Cerebellar nuclear complex (tissue), 1 donor: ENCODE measurements around the gene HSPA2.

ENCODE experiments used
- DNase-seq, 2 experiments: peaks; one replicate each; lab custom pipeline; 2025; lab: John Stamatoyannopoulos, UW

HSPA2 gene

DNA sequence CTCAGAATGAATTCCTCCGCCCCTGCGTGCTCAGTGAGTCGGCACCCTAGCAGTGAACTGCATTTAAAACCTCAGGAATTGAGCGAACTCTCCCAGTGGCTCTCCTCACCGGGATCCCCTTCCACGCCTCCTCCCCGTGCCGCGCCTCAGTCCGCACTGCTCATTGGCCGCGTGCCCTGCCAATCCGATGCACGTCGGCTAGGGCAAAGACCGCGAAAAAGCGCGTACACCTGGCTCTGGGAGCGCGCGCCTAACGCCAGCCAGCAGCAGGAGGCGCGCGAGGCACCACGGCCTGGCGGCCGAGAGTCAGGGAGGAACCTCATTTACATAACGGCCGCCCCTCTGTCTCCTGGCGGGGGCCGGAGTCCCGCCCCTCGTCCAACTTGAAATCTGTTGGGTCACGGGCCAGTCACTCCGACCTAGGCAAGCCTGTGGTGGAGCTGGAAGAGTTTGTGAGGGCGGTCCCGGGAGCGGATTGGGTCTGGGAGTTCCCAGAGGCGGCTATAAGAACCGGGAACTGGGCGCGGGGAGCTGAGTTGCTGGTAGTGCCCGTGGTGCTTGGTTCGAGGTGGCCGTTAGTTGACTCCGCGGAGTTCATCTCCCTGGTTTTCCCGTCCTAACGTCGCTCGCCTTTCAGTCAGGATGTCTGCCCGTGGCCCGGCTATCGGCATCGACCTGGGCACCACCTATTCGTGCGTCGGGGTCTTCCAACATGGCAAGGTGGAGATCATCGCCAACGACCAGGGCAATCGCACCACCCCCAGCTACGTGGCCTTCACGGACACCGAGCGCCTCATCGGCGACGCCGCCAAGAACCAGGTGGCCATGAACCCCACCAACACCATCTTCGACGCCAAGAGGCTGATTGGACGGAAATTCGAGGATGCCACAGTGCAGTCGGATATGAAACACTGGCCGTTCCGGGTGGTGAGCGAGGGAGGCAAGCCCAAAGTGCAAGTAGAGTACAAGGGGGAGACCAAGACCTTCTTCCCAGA lies at the start of gene HSPA2:
TSS of gene HSPA2 (plus strand) at position 534 of the 995 bp plus-strand sequence. CDS start at position 643, 109 bp downstream.
- DNase-seq, result peak; percentile 57 to 84

DNA sequence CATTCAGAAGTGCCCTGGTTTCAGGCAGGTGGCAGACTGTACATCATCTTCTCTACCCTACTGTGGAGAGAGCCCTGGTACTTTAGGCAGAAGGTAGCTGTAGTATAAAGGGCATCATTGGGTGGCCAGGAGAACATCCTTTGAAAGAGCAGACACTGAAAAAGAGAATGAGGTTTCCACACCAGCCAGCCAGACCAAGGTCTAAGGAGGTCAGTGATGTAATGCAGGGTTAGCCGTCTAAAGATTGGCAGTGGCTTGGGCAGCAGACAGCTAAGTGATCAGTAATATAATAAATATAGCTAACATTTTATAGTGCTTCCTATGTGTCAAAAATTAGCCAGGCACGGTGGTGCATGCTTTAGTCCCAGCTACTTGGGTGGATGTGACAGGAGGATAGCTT lies 48.9 kb upstream of the HSPA2 start:
- DNase-seq, result no peak

DNA sequence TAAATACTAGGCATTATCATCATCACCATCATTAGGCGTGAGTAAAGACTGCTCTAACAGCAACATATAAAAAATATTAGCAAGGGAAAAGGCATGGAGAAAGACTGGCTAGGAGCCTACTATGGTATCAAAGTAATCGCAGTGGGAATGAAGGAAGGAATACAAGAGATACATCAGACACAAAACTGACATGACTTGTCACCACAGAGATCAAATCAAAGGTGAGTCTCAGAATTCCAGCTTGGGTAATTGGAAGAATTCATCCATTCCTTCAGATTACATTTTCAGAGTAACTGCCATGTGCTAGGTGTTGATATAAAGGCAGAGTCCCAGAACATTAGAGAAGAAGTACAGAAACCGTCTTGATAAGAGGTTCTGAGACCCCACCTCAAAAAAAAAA lies 47.1 kb upstream of the HSPA2 start:
- no peak for DNase-seq

DNA sequence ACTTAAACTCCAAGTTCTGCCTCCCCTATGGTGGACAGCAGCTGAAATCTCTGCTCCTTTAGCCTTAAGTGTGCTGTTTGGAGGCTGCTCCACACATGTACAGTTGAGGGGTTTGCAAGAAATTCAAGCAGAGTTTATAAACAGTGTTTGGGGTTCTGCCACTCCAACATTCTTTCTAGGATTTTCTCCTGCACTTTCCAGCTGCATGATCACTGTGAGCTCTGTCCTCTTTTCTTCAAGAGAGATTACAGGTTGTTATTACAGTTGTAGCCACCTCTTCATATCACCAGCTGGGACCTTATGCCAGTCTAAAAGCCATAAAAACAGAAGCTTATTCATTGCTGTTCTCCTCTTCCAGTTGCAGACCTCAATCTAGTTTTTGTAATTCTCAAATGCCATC lies 45.3 kb upstream of the HSPA2 start:
- no peak for DNase-seq

DNA sequence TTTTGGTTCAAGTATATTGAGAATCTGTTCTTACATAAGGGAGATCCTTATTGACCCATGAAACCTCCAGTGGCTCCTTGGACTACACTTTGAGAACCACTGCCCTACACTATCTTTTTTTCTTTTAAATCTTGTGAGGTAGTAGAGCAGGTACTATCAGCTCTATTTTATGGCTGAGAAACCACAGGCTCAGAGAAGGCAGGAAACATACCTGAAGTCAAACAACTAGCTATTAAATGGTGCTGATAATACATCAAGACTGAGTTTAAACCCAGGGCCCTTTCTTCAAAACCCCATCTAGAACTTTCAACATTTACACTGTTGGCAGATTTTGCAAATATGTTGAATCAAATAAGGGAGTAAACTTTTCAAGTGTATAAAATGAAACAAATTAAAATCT lies 43.8 kb upstream of the HSPA2 start:
- DNase-seq, result no peak

DNA sequence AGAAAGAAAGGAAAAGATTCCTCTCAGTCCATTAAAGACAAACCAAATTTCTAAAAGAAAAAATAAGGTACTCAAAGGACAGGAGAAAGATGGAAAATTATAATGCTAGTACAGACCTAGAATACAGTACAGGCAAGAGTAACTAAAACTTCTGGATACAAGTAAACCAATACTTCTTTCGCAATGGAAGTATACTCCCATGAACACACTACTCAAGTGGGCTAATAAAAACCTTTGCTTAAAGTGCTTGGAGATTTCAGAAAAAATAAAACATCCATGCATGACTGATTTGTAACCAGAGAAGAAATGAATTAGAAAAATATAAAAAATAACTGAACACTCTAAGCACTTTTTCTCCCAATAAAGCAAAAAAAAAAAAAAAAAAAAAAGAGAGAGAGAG lies 40.5 kb upstream of the HSPA2 start:
- DNase-seq, result no peak

DNA sequence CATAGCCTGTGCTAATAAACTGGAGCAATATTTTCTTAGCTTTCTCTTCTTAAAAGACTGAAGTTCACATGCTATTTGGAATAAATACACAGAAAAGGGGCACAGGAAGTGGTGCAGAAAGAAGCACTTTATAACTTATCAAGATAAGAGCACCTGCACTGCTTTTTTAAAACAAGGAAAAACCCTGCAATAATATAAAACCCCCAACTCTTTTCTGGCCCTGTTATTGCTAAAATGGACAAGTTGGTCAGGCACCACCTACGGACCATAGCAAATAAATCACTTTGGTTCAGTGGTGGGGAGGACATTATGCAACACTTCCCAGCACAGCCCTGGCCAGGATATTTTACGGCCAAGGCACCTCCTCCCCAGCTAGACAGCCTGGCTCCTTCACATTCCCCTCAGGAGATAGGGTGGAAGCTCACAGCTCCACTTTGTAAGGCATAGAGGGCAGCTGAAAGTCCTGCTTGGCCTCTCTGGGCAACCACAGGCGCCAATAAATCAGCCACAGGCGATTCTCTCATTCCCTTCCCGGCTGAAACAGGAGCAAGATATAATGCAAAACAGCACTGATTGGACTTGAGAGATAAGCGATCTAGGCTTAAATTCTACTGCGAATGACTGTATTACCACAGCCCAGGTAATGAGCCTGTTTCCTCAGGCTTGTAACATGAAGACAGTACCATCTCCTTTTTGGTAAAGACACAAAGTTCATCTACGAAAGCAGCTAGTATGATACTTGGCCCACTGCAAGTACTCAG lies 39.0 kb upstream of the HSPA2 start:
- DNase-seq, result no peak

DNA sequence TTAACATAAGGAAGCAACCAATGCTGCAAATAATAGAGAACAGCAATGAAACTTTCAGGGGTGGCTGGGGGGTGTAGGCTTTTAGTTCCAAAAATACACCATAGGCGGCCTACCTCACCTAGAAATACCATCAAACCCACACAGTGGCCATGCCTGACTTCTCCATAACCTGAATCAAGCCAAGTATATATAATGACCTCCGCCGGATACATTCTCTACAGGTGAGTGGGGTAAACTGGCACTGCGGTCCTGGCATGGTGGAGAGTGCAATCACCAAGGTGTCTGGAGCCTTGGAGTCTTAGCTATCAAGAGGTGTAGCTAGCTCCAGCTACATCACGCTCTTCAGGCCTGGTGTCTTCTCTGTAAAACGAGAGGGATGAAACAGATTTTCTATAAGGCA lies 38.1 kb upstream of the HSPA2 start:
- DNase-seq, result no peak

DNA sequence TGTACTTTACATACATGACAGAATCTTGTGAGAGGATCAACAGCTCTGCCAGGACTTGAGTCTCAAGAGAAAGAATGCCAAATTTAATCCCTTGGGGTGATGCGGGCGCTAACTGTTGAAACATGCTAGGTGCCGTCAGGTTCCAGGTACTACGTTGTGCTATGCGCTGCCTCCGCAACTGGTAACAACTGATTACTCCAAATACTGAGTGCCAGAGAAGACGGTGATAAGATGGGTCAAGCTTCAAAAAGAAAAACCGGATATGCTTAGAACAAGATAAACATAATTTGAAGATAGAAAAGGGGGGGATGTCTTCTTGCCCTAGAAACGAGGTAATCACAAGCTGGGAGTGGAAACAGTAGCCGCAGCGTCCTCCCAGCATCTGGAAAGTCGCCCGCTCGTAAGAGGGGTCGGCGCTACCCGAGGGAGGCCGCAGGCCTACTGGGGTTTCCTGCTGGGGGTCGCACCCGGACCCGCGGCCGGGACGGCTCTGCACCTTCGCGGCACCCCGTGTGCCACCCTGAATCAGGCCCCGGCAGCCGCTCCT lies 37.6 kb upstream of the HSPA2 start:
- DNase-seq, result no peak

DNA sequence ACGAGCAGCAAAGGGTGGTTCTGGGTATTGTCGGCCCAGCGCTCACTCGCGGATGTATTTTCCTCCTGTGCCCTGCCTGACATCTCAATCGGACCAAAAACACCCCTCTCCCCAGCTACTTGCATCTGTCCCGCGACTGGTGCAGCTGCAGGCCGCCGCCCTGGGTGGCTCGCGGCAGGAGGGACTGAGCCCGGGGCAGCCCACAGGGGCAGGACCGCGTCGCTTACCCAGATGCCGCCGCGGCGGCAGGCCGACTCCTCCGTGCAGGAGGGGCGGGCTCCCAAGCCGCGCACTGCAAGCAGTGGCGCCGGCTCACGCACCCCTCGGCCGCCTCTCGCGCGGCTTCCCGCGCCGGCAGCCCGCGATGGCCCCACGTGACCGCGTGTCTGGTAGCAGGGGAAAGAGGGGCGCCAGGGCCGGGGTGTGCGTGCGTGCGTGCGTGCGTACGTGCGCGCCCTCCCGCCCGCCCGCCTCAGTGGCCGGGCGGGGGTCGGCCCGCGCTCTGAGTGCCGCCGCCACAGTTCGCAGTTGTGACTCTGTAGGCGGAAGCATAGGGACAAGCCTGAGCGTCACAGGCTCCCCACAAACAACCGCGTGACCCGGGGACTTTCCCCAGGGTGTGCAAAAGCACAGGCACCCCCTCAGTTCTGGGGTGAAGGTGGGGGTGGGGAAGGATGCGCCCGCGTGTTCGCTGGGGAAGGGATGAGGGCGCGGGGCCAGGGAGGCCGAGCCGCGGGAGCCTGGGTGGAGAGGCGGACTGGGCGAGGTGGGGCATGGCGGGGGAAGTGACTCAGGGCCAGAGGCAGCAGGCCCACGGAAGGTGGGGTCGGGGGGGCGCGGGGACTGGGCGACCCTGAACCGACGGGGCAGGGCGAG lies 36.9 kb upstream of the HSPA2 start, which contains the start of gene ZBTB25:
TSS of gene ZBTB25 (minus strand) at position 405 of the 876 bp plus-strand sequence. CDS start 13,305 bp downstream, outside the sequence.
- DNase-seq, result peak; percentile 30 to 41

DNA sequence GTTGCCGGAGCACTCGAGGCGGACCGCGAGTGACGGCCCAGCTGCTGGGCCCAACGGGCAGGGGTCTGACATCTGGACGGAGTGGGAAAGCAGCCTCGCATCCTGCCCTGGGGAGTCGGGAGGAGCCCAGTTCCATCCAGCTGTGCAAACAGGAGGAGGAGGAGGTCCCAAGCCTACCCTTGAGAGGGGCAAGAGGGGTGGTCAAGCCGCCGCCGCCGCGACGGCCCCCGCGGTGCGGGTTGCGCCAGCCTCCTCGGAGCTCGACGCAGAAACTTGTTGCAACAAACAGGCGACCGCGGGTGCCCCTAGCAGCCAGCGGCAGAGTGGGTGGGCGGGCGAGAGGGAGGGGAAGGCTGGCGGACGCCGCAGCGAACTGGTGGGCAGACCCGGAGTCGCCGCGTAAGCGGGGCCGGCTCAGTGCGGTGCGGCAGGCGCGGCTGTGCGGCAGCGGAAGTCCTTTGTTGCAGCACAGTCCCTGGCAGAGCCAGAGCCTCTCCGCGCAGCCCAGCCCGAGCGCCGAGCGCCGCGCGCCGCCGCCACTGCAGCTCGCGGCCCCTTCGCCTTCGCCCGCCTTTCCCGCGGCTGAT lies 36.1 kb upstream of the HSPA2 start, which contains the start of gene ZBTB1:
TSS of gene ZBTB1 (plus strand) at position 461 of the 587 bp plus-strand sequence. CDS start 16,735 bp downstream, outside the sequence.
- DNase-seq, result peak in 1 of 2 experiments; percentile 19

DNA sequence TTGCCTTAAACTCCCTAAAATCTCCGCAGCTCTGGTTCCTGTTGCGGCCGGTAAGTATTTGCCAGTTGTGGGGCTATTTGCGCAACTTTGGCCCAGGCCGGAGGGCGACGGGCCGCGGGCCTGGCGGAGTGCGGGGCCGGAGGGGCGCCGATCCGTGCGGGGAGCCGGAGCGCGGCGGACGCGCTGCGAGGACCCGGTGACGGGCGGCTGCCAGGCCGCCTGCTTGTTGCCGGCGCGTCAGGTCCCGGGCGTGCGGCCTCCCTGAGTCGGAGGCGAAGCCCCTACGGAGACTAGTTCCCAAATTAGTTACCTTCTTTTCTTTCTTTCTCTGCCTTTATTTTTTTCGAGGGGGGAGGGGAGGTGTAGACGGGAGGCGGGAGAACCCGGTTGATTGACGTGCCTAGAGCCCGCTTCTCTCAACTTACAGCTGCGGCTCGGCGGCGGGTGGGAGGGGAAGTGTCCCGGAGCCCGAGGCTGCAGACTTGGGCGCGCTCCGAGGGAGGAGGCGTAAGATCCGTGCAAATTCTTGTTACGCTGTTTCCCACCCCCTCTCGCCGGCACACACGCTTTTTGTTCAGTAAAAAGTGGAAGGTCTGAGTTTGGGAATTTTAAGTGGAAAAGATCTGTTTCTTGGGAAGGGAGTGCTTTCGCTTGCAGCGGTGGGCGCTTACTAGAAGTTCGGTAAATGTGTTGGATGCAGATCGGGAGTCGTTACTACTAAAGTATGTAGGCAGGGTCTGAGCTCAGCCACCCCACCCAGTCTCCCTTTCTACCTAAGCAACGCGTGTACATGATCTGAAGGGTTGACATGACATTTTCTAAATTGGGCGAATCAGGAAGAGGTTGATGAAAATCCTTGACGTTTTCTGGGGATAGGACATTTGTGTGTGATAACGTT lies 35.4 kb upstream of the HSPA2 start:
- DNase-seq, result peak in 1 of 2 experiments; percentile 33

DNA sequence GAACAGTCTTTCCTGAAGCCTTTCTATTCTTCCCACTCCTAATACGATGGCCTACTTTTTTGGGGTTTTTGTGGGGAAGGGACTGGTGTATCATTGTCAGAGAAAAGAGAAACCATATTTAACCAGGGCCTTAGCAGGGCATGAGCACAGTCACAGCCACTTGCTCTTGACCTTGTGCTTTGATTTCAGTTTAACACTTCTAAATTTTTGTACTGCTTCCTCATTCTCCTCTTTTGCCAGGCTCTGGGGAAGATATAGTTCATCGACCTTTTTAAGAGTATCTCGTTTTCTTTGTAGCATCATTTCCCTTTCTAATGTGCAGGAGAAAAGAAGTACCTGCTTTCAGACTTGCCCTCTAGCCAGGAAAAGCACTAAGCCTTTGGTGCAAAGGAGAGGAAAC lies 33.8 kb upstream of the HSPA2 start:
- DNase-seq, result no peak

DNA sequence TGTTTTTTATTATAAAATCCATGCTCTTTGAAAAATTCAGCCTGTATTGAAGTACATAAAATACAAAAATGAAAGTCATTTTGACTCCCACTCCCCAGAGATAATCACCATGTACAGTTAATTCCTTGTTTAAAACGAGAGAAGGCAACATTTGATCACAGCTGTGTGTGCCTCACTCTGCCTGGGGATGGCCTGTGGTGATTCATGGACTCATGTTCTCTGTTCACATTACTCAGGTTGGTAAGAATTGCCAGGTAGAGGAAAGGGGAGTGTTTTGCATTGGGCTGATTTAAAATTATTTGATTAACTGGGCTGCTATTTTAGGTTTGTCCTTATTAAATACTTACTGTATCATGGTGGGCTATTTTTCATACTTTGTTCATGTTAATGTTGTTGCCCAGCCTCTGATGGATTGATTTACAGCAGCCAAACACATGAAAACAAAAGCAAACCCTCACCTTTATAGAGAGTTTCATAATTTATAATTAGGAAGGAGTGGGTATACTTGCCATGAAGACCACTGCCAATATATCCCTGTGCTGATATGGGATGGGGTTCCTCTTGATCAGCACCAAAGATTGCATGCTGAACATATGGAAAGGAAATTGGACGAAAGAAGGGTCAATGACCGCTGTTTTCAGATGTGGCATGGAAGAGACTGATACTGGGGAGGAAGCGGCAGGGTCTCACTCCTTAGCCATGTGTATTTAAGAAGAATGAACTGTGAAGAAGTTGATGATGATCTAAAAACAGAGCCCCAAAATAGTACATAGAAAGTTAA lies 33.0 kb upstream of the HSPA2 start:
- DNase-seq, result no peak

DNA sequence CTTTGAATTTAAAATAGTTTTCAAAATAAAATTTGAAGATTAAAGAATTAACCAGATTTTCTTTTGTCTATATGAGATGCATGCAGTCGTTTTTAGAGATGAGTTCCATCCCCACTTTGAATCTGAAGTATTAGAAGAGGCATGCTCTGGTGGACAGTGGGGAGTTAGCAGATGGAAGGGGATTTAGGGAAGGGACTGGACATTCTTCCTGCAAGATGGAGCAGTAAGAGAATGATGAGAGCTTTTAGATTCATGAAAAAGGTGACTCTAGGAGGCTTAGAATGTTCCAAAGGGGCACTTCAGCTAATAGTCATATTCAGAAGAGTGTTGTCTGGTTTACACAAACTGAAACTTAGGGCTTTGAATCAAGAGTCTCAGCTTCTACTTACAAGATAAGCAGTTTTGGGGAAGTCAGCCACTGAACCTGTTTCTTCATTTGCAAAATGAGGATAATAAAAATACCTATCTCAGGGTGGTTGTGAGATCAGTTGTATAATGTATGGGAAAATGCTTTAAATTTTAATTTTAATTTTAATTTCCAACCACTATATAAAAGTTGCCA lies 32.2 kb upstream of the HSPA2 start:
- DNase-seq, result no peak

DNA sequence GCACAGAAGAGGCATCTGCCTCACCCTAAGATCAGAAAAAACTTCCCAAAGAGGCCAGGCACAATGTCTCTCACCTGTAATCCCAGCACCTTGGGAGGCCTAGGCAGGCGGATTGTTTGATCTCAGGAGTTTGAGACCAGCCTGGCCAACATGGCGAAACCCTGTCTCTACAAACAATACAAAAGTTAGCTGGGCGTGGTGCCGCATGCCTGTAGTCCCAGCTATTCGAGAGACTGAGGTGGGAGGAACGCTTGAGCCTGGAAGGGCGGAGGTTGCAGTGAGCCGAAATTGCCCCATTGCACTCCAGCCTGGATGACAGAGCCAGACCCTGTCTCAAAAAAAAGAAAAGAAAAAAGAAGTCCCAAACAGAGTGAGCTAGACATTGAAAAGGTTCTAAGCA lies 31.5 kb upstream of the HSPA2 start:
- DNase-seq, result no peak

DNA sequence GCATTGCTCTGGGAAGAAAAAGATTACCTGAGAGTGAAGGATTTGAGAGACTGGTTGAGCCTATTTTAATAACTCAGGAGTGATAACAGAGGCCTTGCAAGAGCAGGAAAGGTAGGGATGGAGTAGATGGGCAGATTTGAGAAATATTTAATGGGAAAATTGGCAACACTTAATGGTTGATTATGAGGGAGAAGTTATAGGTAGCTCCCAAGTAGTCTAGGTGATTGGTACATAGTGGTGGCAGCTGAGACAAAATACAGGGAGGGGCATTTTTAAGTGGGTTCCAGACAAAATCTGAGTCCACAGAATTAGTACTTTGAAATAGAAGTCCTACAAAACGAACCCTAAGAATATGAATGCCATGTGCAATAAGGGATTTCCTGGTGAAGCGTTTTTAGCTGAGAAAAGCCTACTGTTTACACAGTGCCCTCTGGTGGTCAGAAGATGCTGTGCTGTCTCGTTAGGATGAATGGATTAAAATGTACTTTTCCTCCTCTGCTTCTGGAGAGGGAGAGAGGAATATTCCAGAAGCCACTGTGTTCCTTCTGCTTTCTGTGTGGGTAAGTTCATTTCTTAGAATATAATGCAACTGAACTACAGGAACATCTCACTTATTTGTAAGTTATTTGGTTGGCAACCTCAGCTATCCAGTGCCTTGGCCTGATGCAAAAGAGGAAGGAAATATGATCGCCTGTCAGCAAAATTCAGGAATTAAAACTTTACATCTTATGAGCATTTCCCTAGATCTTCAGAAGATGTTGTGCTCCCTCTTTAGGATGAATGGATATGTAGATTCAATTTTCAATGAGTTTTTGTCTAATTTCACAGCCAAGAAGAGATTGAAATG lies 29.5 kb upstream of the HSPA2 start:
- peak in 1 of 2 experiments; percentile 7 for DNase-seq

DNA sequence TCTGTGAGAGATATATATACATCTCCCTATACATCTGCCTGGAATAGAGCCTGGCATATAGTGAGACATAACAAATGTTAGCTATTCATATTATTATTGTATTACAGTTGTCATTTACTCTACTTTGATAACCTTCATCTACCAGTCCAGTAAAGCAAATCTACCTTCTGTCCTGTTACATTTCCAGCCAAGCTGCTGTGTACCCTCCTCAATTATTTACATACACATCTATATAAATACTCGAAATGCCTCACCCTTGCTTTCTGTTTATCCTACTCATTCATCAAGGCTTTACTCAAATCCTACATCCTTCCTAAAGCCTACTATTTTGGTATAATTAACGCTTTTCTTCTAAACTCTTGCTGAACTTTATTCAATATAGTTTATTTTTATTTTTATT lies 27.3 kb upstream of the HSPA2 start:
- no peak for DNase-seq
